BE2C (cell line): ENCODE data around the gene ABL2.

ENCODE experiments used
- DNase-seq: peaks from one replicate; pipeline ENCODE4 v3.0.0-alpha.2; 2020
- H3K27me3 ChIP-seq: fragments of 250-450 bp; sonication (Bioruptor Pico); 2 replicates; pipeline ENCODE4 v1.5.1; 2020; ENCODE audit warnings: mild to moderate bottlenecking
- H3K36me3 ChIP-seq: fragments of 250-450 bp; sonication (Bioruptor Pico); 2 replicates; pipeline ENCODE4 v1.5.1; 2020; ENCODE audit warnings: mild to moderate bottlenecking
- H3K4me1 ChIP-seq: fragments of 250-450 bp; sonication (Bioruptor Pico); 2 replicates; pipeline ENCODE4 v1.5.1; 2020
- H3K4me3 ChIP-seq: 2 replicates; pipeline ENCODE4 v1.5.1; 2011; ENCODE audit warnings: low read depth, low read length
- H3K9me3 ChIP-seq: fragments of 250-450 bp; sonication (Bioruptor Pico); 2 replicates; pipeline ENCODE4 v1.5.1; 2020
- CTCF ChIP-seq: IDR thresholded peaks from 2 replicates; pipeline ENCODE4 v1.5.1; 2012; ENCODE audit warnings: mild to moderate bottlenecking, low read depth, low read length

Gene ABL2

GRCh38 chr1:179092896-179093461 is 136.5 kb downstream of the ABL2 start:
- no peak overlapping the region for H3K4me3 ChIP-seq
- H3K4me1 ChIP-seq: no peaks in the 10 kb centered on the region
- no peak for DNase-seq
- peaks cover 72% of the 10 kb centered on the region for H3K36me3 ChIP-seq
- no peaks in the 10 kb centered on the region for H3K27me3 ChIP-seq
- H3K9me3 ChIP-seq: no peaks in the 10 kb centered on the region
- no peak for TF ChIP-seq CTCF

GRCh38 chr1:179091691-179092165 is 137.7 kb downstream of the ABL2 start:
- no peak for TF ChIP-seq CTCF
- H3K36me3 ChIP-seq: peaks cover 64% of the 10 kb centered on the region
- DNase-seq: no peak

GRCh38 chr1:179090923-179091322 is 138.6 kb downstream of the ABL2 start:
- Histone ChIP-seq H3K9me3 (no peaks in the 10 kb centered on the region), H3K4me1 (no peaks in the 10 kb centered on the region), H3K36me3 (peaks cover 56% of the 10 kb centered on the region), H3K27me3 (no peaks in the 10 kb centered on the region), H3K4me3 (no peak overlapping the region)
- no peak for TF ChIP-seq CTCF
- DNase-seq: no peak

More at GRCh38 chr1:179091691-179092165, 137.7 kb downstream of the ABL2 start:
- H3K4me1 ChIP-seq: no peaks in the 10 kb centered on the region
- no peak overlapping the region for H3K4me3 ChIP-seq
- no peaks in the 10 kb centered on the region for H3K9me3 ChIP-seq
- no peaks in the 10 kb centered on the region for H3K27me3 ChIP-seq

- no peak overlapping the region for H3K4me3 ChIP-seq
- no peaks in the 10 kb centered on the region for H3K4me1 ChIP-seq
- H3K36me3 ChIP-seq: peaks cover 53% of the 10 kb centered on the region
- no peaks in the 10 kb centered on the region for H3K27me3 ChIP-seq
- DNase-seq: no peak
- TF ChIP-seq CTCF: no peak
- no peaks in the 10 kb centered on the region for H3K9me3 ChIP-seq
These were observed 139.0 kb downstream of the ABL2 start for GRCh38 chr1:179090522-179090921.

GRCh38 chr1:179089827-179090482 is 139.5 kb downstream of the ABL2 start:
- Histone ChIP-seq H3K4me1 (no peaks in the 10 kb centered on the region), H3K9me3 (no peaks in the 10 kb centered on the region), H3K36me3 (peaks cover 48% of the 10 kb centered on the region), H3K4me3 (no peak overlapping the region), H3K27me3 (no peaks in the 10 kb centered on the region)
- DNase-seq: no peak
- no peak for TF ChIP-seq CTCF

GRCh38 chr1:179087665-179088064 is 141.8 kb downstream of the ABL2 start:
- Histone ChIP-seq H3K9me3 (no peaks in the 10 kb centered on the region), H3K36me3 (peaks cover 32% of the 10 kb centered on the region), H3K4me3 (no peak overlapping the region), H3K4me1 (no peaks in the 10 kb centered on the region), H3K27me3 (no peaks in the 10 kb centered on the region)
- no peak for TF ChIP-seq CTCF
- peak; percentile 26 for DNase-seq
